MM.1S (cell line): ENCODE measurements around the gene BRICD5.

Experiments used
- CTCF ChIP-seq: fragments of 300-600 bp; sonication (generic); IDR thresholded peaks from 2 replicates; pipeline ENCODE4 v1.5.1; 2016; ENCODE audit warnings: antibody characterized with exemption, low read length, mixed read lengths
- EZH2phosphoT487 ChIP-seq: fragments of 300-600 bp; sonication (generic); IDR thresholded peaks from 2 replicates; pipeline ENCODE4 v1.6.1; 2018; ENCODE audit warnings: antibody characterized with exemption, low read length

- no peak for TF ChIP-seq CTCF
- no peak for TF ChIP-seq EZH2phosphoT487
Observed at GRCh38 chr16:2174396-2175131, 36.1 kb downstream of the BRICD5 start.
